ENCODE data around the gene CNTN5.

CNTN5 gene

DNA sequence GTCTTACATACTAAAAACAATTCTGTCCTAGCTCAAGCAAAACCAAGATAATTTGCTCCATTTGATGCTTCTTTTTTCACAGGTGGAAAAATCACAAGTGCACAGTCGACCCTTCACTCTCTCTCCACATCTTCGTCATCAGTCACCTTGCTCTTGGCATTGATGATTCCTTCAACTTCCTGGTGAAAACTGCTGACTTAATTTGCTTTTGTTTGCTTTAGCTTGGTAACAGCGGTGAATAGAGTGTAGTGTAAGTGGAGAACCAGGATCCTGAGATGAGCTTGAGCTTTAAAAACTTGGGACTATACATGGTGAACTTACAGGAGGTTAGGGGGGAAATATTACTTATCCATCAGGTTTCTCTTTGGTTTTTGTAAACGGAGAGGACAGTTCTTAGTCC, 1335.3 kb downstream of the CNTN5 start:
- no peak for DNase-seq

DNA sequence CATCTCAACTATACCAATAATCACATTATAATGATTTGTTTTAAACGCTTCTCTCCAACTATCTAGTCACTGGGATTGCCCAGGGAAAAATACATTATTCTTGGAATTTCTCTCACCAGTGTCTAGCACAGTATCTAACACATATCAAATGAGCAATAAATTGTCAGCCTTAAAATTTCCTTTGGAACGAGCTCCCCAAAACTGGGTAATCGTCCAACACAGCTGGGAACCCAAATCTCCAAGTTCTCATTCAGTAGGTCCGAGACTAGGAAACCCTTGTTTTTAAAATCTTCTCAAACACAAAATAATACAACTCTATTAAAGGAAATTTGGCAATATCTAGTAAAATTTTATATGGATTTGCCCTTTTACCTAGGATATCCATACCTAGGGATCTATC, 1338.5 kb downstream of the CNTN5 start:
- peak; percentile 55 for DNase-seq

DNA sequence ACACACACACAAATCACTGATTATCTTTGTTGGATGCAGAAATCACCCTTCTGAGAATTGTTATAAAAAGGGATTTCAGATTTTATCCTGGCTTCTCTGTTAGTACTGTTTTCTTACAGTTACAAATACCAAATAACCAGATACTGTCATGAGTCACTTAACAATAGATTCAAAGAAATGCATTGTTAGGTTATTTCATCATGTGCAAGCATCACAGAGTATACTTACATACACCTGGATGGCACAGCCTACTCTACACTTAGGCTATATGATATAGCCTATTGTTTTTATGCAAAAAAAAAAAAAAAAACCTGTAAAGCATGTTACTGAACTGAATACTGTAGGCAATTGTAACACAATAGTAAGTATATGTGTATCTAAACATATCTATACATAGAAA, 1347.1 kb downstream of the CNTN5 start:
- DNase-seq, result no peak

GRCh38 chr11:100383357-100383865, 1362.7 kb downstream of the CNTN5 start:
- no peak for DNase-seq

GRCh38 chr11:100396266-100396665, 1375.5 kb downstream of the CNTN5 start:
- no peak for DNase-seq

GRCh38 chr11:100397401-100397800, 1376.7 kb downstream of the CNTN5 start:
- no peak for DNase-seq

DNA sequence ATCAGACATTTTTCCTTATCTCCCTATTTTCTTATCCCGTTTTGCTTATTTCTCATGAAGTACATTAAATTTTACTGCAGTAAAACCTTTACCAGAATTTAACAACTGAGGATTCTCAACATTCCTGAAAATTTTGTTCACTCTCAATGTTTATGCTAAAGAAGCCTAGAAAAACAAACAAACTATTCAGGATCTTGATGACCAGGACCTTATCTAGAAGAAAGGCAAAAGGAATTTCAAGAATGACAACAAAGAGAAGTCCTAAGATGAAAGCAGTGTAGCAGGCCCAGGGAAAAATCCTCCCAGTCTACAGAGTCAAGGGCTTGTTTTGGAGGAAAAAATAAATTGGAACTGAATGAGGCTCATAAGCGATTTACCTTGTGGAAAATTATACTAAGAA, 1383.1 kb downstream of the CNTN5 start:
- DNase-seq, result no peak

DNA sequence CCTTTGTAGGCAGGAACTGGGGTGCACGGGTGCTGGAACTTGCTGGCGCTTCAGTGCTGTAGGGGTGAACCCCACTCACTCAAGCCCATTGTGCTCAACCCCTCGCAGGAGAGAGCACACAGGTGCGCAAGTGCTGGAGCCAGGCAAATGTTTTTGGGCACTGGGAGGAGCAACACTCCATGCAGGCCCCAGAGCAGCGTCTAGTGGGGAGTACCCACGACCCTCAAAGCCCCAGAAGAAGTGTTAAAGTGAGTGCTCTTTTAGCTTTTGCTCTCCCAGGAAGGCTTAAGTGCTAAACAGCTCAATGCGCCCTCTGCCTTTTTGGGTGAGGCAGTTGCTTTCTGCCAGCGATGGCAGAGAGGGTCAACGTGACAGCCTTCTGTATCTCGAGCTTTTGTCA, 1384.2 kb downstream of the CNTN5 start:
- no peak for DNase-seq

Measured in femur (tissue), 1 donor.